GM19467 (cell line): ENCODE measurements around the gene ENO1.
A peak's percentile ranks its signal among the peaks of the same experiment; 100 is the strongest.
"Not testable (repeated sequence)": the region's sequence is repeated elsewhere in the genome, so short reads cannot be mapped to it uniquely, and the experiment has no call there.

Experiments
- ATAC-seq: cut with Tn5 transposase; IDR thresholded peaks from one replicate; pipeline ENCODE4 v1.9.1; 2021; ENCODE audit warnings: mild to moderate bottlenecking, moderate library complexity; ENCODE audit not compliant: unreplicated experiment

Gene ENO1

GRCh38 chr1:8897505-8897904, 19.0 kb upstream of the ENO1 start:
- ATAC-seq: not testable (repeated sequence)

- not testable (repeated sequence) for ATAC-seq
Measured at GRCh38 chr1:8896775-8897174, 18.3 kb upstream of the ENO1 start.

- ATAC-seq: no peak
Measured at GRCh38 chr1:8892026-8892425, 13.5 kb upstream of the ENO1 start.

GRCh38 chr1:8891401-8891800, 12.9 kb upstream of the ENO1 start:
- ATAC-seq: no peak

- ATAC-seq: no peak
Measured at GRCh38 chr1:8889925-8890785, 11.7 kb upstream of the ENO1 start.

- no peak for ATAC-seq
Measured at GRCh38 chr1:8889103-8889846, 10.8 kb upstream of the ENO1 start.

GRCh38 chr1:8886589-8886988, 8.1 kb upstream of the ENO1 start:
- ATAC-seq: no peak

- ATAC-seq: not testable (repeated sequence)
Measured at GRCh38 chr1:8886031-8886524, 7.6 kb upstream of the ENO1 start.

- not testable (repeated sequence) for ATAC-seq
Measured at GRCh38 chr1:8884105-8884504, 5.6 kb upstream of the ENO1 start.

GRCh38 chr1:8883491-8883890, 5.0 kb upstream of the ENO1 start:
- ATAC-seq: no peak

- no peak for ATAC-seq
Measured at GRCh38 chr1:8879922-8880676, 1.6 kb upstream of the ENO1 start.

- no peak for ATAC-seq
Measured at GRCh38 chr1:8879464-8879921, 1.0 kb upstream of the ENO1 start.

GRCh38 chr1:8878698-8879463, 395 bp upstream of the ENO1 start:
- ATAC-seq: peak; percentile 72

GRCh38 chr1:8876087-8876486, 2.4 kb downstream of the ENO1 start:
- ATAC-seq: no peak

GRCh38 chr1:8875216-8875861, 3.1 kb downstream of the ENO1 start:
- ATAC-seq: no peak

- ATAC-seq: no peak
Measured at GRCh38 chr1:8874230-8875201, 4.0 kb downstream of the ENO1 start.

GRCh38 chr1:8873506-8874229, 4.8 kb downstream of the ENO1 start:
- no peak for ATAC-seq

- ATAC-seq: no peak
Measured at GRCh38 chr1:8873001-8873400, 5.5 kb downstream of the ENO1 start.
